Mesendoderm (in vitro differentiated cells): ENCODE results near the gene RAD18.

Source experiments
- DNase-seq: peaks from one replicate; pipeline ENCODE4 v3.0.0; 2013
- H2AK5ac ChIP-seq: 2 replicates; pipeline ENCODE4 v1.6.1; 2013; ENCODE audit warnings: low read length, inconsistent platforms
- H2BK120ac ChIP-seq: 2 replicates; pipeline ENCODE4 v1.6.1; 2013; ENCODE audit warnings: low read depth, mild to moderate bottlenecking, low read length, moderate library complexity, mixed read lengths
- H2BK15ac ChIP-seq: replicated peaks from 2 replicates; pipeline ENCODE4 v1.6.1; 2013; ENCODE audit warnings: low read depth, mild to moderate bottlenecking, moderate library complexity
- H2BK5ac ChIP-seq: 2 replicates; pipeline ENCODE4 v1.6.1; 2013; ENCODE audit warnings: low read length, inconsistent platforms
- H3K18ac ChIP-seq: 2 replicates; pipeline ENCODE4 v1.6.1; 2013; ENCODE audit warnings: mild to moderate bottlenecking, low read length, mixed read lengths
- H3K23ac ChIP-seq: one replicate; pipeline ENCODE4 v1.6.1; 2013; ENCODE audit warnings: low read length
- H3K27ac ChIP-seq: 2 replicates; pipeline ENCODE4 v1.5.1; 2013; ENCODE audit warnings: low read depth, mild to moderate bottlenecking, inconsistent platforms, low read length, moderate library complexity
- H3K27me3 ChIP-seq: 2 replicates; pipeline ENCODE4 v1.6.1; 2013; ENCODE audit warnings: low read length, control low read depth, mild to moderate bottlenecking, inconsistent platforms; ENCODE audit not compliant: insufficient read depth, poor library complexity
- H3K36me3 ChIP-seq: 2 replicates; pipeline ENCODE4 v1.6.1; 2013; ENCODE audit warnings: low read length, inconsistent platforms; ENCODE audit not compliant: control insufficient read depth, insufficient read depth
- H3K4ac ChIP-seq: one replicate; pipeline ENCODE4 v1.6.1; 2013; ENCODE audit warnings: low read depth, mild to moderate bottlenecking, low read length, moderate library complexity
- H3K4me1 ChIP-seq: 2 replicates; pipeline ENCODE4 v1.6.1; 2013; ENCODE audit warnings: low read depth, low read length, inconsistent platforms; ENCODE audit not compliant: control insufficient read depth
- H3K4me2 ChIP-seq: 2 replicates; pipeline ENCODE4 v1.6.1; 2013; ENCODE audit warnings: low read length
- H3K4me3 ChIP-seq: 2 replicates; pipeline ENCODE4 v1.5.1; 2013; ENCODE audit warnings: mild to moderate bottlenecking, low read length
- H3K56ac ChIP-seq: one replicate; pipeline ENCODE4 v1.6.1; 2013; ENCODE audit warnings: low read length
- H3K79me1 ChIP-seq: 2 replicates; pipeline ENCODE4 v1.6.1; 2013; ENCODE audit warnings: low read length, inconsistent platforms
- H3K79me2 ChIP-seq: 2 replicates; pipeline ENCODE4 v1.6.1; 2013; ENCODE audit warnings: mild to moderate bottlenecking, low read length; ENCODE audit not compliant: control insufficient read depth, insufficient read depth
- H3K9ac ChIP-seq: 2 replicates; pipeline ENCODE4 v1.6.1; 2013; ENCODE audit warnings: low read length, inconsistent platforms
- H4K5ac ChIP-seq: one replicate; pipeline ENCODE4 v1.6.1; 2013; ENCODE audit warnings: low read length
- H4K8ac ChIP-seq: one replicate; pipeline ENCODE4 v1.6.1; 2013; ENCODE audit warnings: low read depth, mild to moderate bottlenecking, control low read depth, low read length, moderate library complexity
- WGBS: extraction: QIAGEN DNeasy Blood & Tissue Kit; methylation state at CpG from one replicate; pipeline ENCODE4 v1.1.7; 2013; ENCODE audit warnings: low lambda C conversion rate, missing lambda C conversion rate; ENCODE audit not compliant: insufficient coverage; ENCODE audit errors: extremely low coverage; 5-methylcytosine and 5-hydroxymethylcytosine counted together

Gene RAD18

GRCh38 chr3:8981296-8981695 lies 18.0 kb upstream of the RAD18 start:
- no peak overlapping the region for H2AK5ac ChIP-seq
- no peak overlapping the region for H3K23ac ChIP-seq
- no peak overlapping the region for H3K18ac ChIP-seq
- no peak overlapping the region for H2BK5ac ChIP-seq
- H3K79me2 ChIP-seq = no peaks in the 10 kb centered on the region
- H3K27me3 ChIP-seq = no peaks in the 10 kb centered on the region
- H2BK120ac ChIP-seq = no peak overlapping the region
- no peak overlapping the region for H3K9ac ChIP-seq
- no CpG with 5 or more reads among the region's 9 CpGs for WGBS
- no peaks in the 10 kb centered on the region for H3K36me3 ChIP-seq
- H4K8ac ChIP-seq = no peak overlapping the region
- H3K4ac ChIP-seq = no peak overlapping the region
- no peak for DNase-seq
- H3K4me1 ChIP-seq = no peaks in the 10 kb centered on the region
- H3K4me2 ChIP-seq = no peak overlapping the region
- no peak overlapping the region for H4K5ac ChIP-seq
- no peak overlapping the region for H3K56ac ChIP-seq
- H3K27ac ChIP-seq = no peak overlapping the region
- no peaks in the 10 kb centered on the region for H3K79me1 ChIP-seq
- H3K4me3 ChIP-seq = no peak overlapping the region
- no peak overlapping the region for H2BK15ac ChIP-seq

GRCh38 chr3:8980756-8981257 lies 17.5 kb upstream of the RAD18 start:
- H3K79me1 ChIP-seq = no peaks in the 10 kb centered on the region
- H3K27ac ChIP-seq = no peak overlapping the region
- no peaks in the 10 kb centered on the region for H3K4me1 ChIP-seq
- H3K36me3 ChIP-seq = no peaks in the 10 kb centered on the region
- H2AK5ac ChIP-seq = no peak overlapping the region
- DNase-seq = no peak
- H3K56ac ChIP-seq = no peak overlapping the region
- H3K18ac ChIP-seq = no peak overlapping the region
- no peaks in the 10 kb centered on the region for H3K27me3 ChIP-seq
- no peak overlapping the region for H4K8ac ChIP-seq
- H3K79me2 ChIP-seq = no peaks in the 10 kb centered on the region
- no peak overlapping the region for H3K4me2 ChIP-seq
- H2BK120ac ChIP-seq = no peak overlapping the region
- H3K23ac ChIP-seq = no peak overlapping the region
- H2BK5ac ChIP-seq = no peak overlapping the region
- no peak overlapping the region for H2BK15ac ChIP-seq
- no peak overlapping the region for H3K9ac ChIP-seq
- no CpG with 5 or more reads among the region's 6 CpGs for WGBS
- no peak overlapping the region for H3K4me3 ChIP-seq
- no peak overlapping the region for H4K5ac ChIP-seq
- no peak overlapping the region for H3K4ac ChIP-seq

GRCh38 chr3:8979262-8979661 lies 16.0 kb upstream of the RAD18 start:
- Histone ChIP-seq H3K4ac (no peak overlapping the region), H3K79me1 (no peaks in the 10 kb centered on the region), H3K4me2 (no peak overlapping the region), H3K36me3 (no peaks in the 10 kb centered on the region), H3K27me3 (no peaks in the 10 kb centered on the region), H2BK5ac (no peak overlapping the region), H4K8ac (no peak overlapping the region), H3K23ac (no peak overlapping the region), H2BK120ac (no peak overlapping the region), H3K4me1 (no peaks in the 10 kb centered on the region), H3K79me2 (no peaks in the 10 kb centered on the region), H3K18ac (no peak overlapping the region), H3K56ac (no peak overlapping the region), H3K27ac (no peak overlapping the region), H3K4me3 (no peak overlapping the region), H3K9ac (no peak overlapping the region), H2BK15ac (no peak overlapping the region), H2AK5ac (no peak overlapping the region), H4K5ac (no peak overlapping the region)
- no peak for DNase-seq
- WGBS = no CpG with 5 or more reads among the region's 1 CpG

- H2BK5ac ChIP-seq = no peak overlapping the region
- H4K5ac ChIP-seq = no peak overlapping the region
- H3K4me3 ChIP-seq = no peak overlapping the region
- no peaks in the 10 kb centered on the region for H3K36me3 ChIP-seq
- H2BK15ac ChIP-seq = no peak overlapping the region
- no peak overlapping the region for H3K27ac ChIP-seq
- no peak overlapping the region for H3K56ac ChIP-seq
- no peak overlapping the region for H3K18ac ChIP-seq
- H3K4me2 ChIP-seq = no peak overlapping the region
- WGBS = no CpG with 5 or more reads among the region's 3 CpGs
- H3K79me1 ChIP-seq = no peaks in the 10 kb centered on the region
- no peaks in the 10 kb centered on the region for H3K27me3 ChIP-seq
- H4K8ac ChIP-seq = no peak overlapping the region
- H2AK5ac ChIP-seq = no peak overlapping the region
- H3K4ac ChIP-seq = no peak overlapping the region
- H3K79me2 ChIP-seq = no peaks in the 10 kb centered on the region
- no peak overlapping the region for H3K23ac ChIP-seq
- DNase-seq = no peak
- no peaks in the 10 kb centered on the region for H3K4me1 ChIP-seq
- no peak overlapping the region for H3K9ac ChIP-seq
- H2BK120ac ChIP-seq = no peak overlapping the region
Measured at GRCh38 chr3:8978551-8978950, 15.3 kb upstream of the RAD18 start.

- H3K27me3 ChIP-seq = no peaks in the 10 kb centered on the region
- H3K4me2 ChIP-seq = no peak overlapping the region
- H2BK5ac ChIP-seq = no peak overlapping the region
- no peak overlapping the region for H3K27ac ChIP-seq
- H3K4me3 ChIP-seq = no peak overlapping the region
- no peak overlapping the region for H3K4ac ChIP-seq
- no peaks in the 10 kb centered on the region for H3K4me1 ChIP-seq
- no peak overlapping the region for H2BK15ac ChIP-seq
- no peaks in the 10 kb centered on the region for H3K79me2 ChIP-seq
- no peak overlapping the region for H4K5ac ChIP-seq
- H3K36me3 ChIP-seq = no peaks in the 10 kb centered on the region
- no peak overlapping the region for H2BK120ac ChIP-seq
- H3K18ac ChIP-seq = no peak overlapping the region
- no peak overlapping the region for H2AK5ac ChIP-seq
- H3K56ac ChIP-seq = no peak overlapping the region
- DNase-seq = no peak
- H4K8ac ChIP-seq = no peak overlapping the region
- WGBS = no CpG with 5 or more reads among the region's 6 CpGs
- no peak overlapping the region for H3K23ac ChIP-seq
- no peaks in the 10 kb centered on the region for H3K79me1 ChIP-seq
- no peak overlapping the region for H3K9ac ChIP-seq
Measured at GRCh38 chr3:8976540-8977182, 13.4 kb upstream of the RAD18 start.
